Colon (tissue), 2 donors: ENCODE measurements around the gene LRRC17.
A peak's percentile ranks its signal among the peaks of the same experiment; 100 is the strongest.

Experiments
- FAIRE-seq: peaks from 2 replicates; lab custom pipeline; 2012; peaks lifted over from hg19 to GRCh38; lab: Jason Lieb, UNC
- donor health status: control.
- donor health status: control.

LRRC17 gene

GRCh38 chr7:102988088-102988487 lies 75.3 kb downstream of the LRRC17 start:
- FAIRE-seq: no peak

- no peak for FAIRE-seq
Observed at GRCh38 chr7:102988631-102989560, 76.1 kb downstream of the LRRC17 start.

- no peak for FAIRE-seq
Observed at GRCh38 chr7:102990642-102991041, 77.8 kb downstream of the LRRC17 start.

- FAIRE-seq: no peak
Observed at GRCh38 chr7:102991077-102991539, 78.3 kb downstream of the LRRC17 start.

GRCh38 chr7:102991540-102992214 lies 78.9 kb downstream of the LRRC17 start:
- FAIRE-seq: no peak

GRCh38 chr7:102992509-102992937 lies 79.7 kb downstream of the LRRC17 start:
- no peak for FAIRE-seq

GRCh38 chr7:102992938-102993717 lies 80.3 kb downstream of the LRRC17 start:
- peak; percentile 83 for FAIRE-seq

- FAIRE-seq: no peak
Observed at GRCh38 chr7:102993718-102994029, 80.9 kb downstream of the LRRC17 start.

- FAIRE-seq: no peak
Observed at GRCh38 chr7:102994567-102994966, 81.8 kb downstream of the LRRC17 start.
